ENCODE results near the gene TCL1B. TPM values are rescaled to one million over a fixed set of nuclear protein-coding genes. Genes with fewer than 3 reads are reported as not detected.
A peak's percentile ranks its signal among the peaks of the same experiment; 100 is the strongest.

Gene TCL1B
- total RNA-seq, 1 donor from 2014 or later, result not detected

DNA sequence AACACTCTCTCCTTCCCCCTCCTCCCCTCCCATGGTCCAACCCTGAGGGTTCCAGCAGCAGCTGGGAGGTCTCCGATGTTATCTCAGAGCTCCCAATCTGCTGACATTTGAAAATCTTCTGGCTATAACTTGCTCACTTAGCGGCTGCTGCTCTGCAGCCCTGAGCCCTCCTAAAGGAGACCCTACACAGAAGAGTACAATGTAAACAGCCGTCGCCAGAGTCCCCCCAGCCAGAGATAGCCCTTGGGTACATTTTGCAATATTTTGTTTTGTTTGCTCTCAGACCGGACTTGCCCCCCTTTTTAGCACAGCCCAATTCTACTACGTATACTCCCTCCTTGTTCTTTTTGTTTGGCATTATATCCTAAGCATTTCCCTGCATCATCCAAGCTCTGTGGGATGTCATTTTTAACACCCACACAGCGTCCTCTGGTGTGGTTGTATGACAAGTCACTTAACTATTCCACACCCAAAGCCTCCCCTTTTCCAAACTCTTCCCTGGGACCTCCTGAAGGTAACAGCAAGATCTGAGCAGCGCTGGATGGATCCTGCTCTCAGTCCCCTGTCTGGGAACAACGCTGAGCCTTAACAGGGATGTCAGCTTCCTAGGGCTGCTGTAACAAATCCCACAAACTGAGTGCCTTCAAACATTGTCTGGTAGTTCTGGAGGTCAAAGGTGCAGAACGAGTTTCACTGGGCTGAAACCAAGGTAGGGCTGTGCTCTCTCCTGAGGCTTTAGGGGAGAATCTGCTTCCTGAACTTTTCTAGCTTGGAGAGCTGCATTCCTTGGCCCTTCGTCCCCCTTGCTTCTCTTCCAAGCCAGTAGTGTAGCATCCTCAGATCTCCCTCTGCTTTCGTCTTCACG is 25.3 kb upstream of the TCL1B start:
- no peaks in the 10 kb centered on the region for H3K27me3 ChIP-seq (ENCODE audit: insufficient read depth, low read length)

DNA sequence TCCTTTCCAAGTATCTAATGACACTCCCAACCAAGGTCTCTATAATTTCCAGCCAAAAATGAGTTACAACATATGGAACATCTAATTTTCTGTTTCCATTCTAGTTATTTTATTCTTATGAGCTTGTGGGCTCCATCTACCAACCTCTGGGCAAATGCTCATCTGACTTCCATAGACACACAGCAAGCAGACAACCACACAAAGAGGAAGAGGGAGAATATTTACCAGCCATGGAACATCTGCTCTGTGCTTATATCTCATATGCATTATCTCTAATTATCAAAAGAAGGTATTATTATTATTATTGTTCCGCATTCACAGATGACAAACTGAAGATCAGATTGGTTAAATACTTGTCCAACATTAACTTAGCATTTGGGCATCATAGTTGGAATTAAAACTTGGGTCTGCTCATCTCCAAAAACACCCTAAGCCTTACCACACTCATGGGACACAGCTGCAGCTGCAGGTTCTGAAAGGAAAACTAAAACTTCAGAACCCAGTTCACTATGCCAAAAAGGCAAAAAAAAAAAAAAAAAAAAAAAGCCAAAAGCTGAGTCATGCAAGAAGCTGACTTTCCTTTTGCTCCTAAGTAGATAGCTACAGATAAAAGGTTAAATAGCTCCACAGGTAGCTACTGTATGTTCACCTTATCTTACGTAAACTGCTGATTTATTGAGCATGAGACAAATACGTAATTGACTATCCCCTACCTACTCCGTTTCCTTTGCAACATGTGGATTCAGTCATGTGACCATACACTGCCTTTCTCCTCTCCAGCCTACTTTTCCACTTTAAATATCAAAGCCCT is 23.6 kb upstream of the TCL1B start:
- no peak overlapping the region for H3K9ac ChIP-seq (ENCODE audit: low read length)
- no peaks in the 10 kb centered on the region for H3K79me2 ChIP-seq (ENCODE audit: insufficient read depth, low read length)
- peaks cover 12% of the 10 kb centered on the region for H3K4me1 Mint-ChIP-seq (ENCODE audit: low read depth, unreplicated experiment)
- H4K20me1 ChIP-seq (ENCODE audit: insufficient read depth, low read length), result no peaks in the 10 kb centered on the region
- no peaks in the 10 kb centered on the region for H3K36me3 ChIP-seq (ENCODE audit: insufficient read depth, low read length)
- no peaks in the 10 kb centered on the region for H3K9me3 Mint-ChIP-seq (ENCODE audit: unreplicated experiment)
- H2AFZ ChIP-seq (ENCODE audit: low read depth, low read length), result no peak overlapping the region
- H3K4me3 Mint-ChIP-seq (ENCODE audit: unreplicated experiment), result no peak overlapping the region
- no peaks in the 10 kb centered on the region for H3K36me3 Mint-ChIP-seq (ENCODE audit: low read depth, unreplicated experiment)
- no peak for DNase-seq (ENCODE audit: low read depth)
- no peak overlapping the region for H3K4me2 ChIP-seq (ENCODE audit: low read length)
- TF ChIP-seq, protein P1, sequence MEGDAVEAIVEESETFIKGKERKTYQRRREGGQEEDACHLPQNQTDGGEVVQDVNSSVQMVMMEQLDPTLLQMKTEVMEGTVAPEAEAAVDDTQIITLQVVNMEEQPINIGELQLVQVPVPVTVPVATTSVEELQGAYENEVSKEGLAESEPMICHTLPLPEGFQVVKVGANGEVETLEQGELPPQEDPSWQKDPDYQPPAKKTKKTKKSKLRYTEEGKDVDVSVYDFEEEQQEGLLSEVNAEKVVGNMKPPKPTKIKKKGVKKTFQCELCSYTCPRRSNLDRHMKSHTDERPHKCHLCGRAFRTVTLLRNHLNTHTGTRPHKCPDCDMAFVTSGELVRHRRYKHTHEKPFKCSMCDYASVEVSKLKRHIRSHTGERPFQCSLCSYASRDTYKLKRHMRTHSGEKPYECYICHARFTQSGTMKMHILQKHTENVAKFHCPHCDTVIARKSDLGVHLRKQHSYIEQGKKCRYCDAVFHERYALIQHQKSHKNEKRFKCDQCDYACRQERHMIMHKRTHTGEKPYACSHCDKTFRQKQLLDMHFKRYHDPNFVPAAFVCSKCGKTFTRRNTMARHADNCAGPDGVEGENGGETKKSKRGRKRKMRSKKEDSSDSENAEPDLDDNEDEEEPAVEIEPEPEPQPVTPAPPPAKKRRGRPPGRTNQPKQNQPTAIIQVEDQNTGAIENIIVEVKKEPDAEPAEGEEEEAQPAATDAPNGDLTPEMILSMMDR (IDR thresholded peaks at IDR 0.05; ENCODE audit: insufficient read depth, low read depth, low read length), result no peak
- no peak for TF ChIP-seq EZH2 (IDR thresholded peaks at IDR 0.05; ENCODE audit: insufficient read depth, low read length)
- no peak overlapping the region for H3K27ac ChIP-seq (ENCODE audit: low read depth, low read length)
- H3K27me3 Mint-ChIP-seq (ENCODE audit: low read depth, unreplicated experiment), result peaks cover 25% of the 10 kb centered on the region
- H3K4me3 ChIP-seq (ENCODE audit: insufficient read depth, low read depth, low read length), result no peak overlapping the region
- no peaks in the 10 kb centered on the region for H3K4me1 ChIP-seq (ENCODE audit: insufficient read depth, low read length)
- no peak overlapping the region for H3K27ac Mint-ChIP-seq (ENCODE audit: unreplicated experiment)
- FAIRE-seq, result no peak
- no peaks in the 10 kb centered on the region for H3K9me3 ChIP-seq (ENCODE audit: insufficient read depth, low read depth, low read length)
- H3K27me3 ChIP-seq (ENCODE audit: insufficient read depth, low read length), result no peaks in the 10 kb centered on the region

More for the DNA sequence above, 25.3 kb upstream of the TCL1B start:
- Histone ChIP-seq H4K20me1 (ENCODE audit: insufficient read depth, low read length) (no peaks in the 10 kb centered on the region), H3K9ac (ENCODE audit: low read length) (no peak overlapping the region), H3K4me1 (ENCODE audit: insufficient read depth, low read length) (no peaks in the 10 kb centered on the region), H3K36me3 (ENCODE audit: insufficient read depth, low read length) (no peaks in the 10 kb centered on the region), H3K27ac (ENCODE audit: low read depth, low read length) (no peak overlapping the region), H3K4me3 (ENCODE audit: insufficient read depth, low read depth, low read length) (no peak overlapping the region), H3K79me2 (ENCODE audit: insufficient read depth, low read length) (no peaks in the 10 kb centered on the region), H3K4me2 (ENCODE audit: low read length) (no peak overlapping the region), H2AFZ (ENCODE audit: low read depth, low read length) (no peak overlapping the region), H3K9me3 (ENCODE audit: insufficient read depth, low read depth, low read length) (no peaks in the 10 kb centered on the region)
- H3K4me1 Mint-ChIP-seq (ENCODE audit: low read depth, unreplicated experiment), result peaks cover 12% of the 10 kb centered on the region
- H3K36me3 Mint-ChIP-seq (ENCODE audit: low read depth, unreplicated experiment), result no peaks in the 10 kb centered on the region
- no peak for FAIRE-seq
- DNase-seq (ENCODE audit: low read depth), result no peak
- TF ChIP-seq, protein P1 (IDR thresholded peaks at IDR 0.05; ENCODE audit: insufficient read depth, low read depth, low read length), result no peak
- TF ChIP-seq EZH2 (IDR thresholded peaks at IDR 0.05; ENCODE audit: insufficient read depth, low read length), result no peak
- no peaks in the 10 kb centered on the region for H3K9me3 Mint-ChIP-seq (ENCODE audit: unreplicated experiment)
- H3K27ac Mint-ChIP-seq (ENCODE audit: unreplicated experiment), result peak overlapping the region; percentile 8
- no peak overlapping the region for H3K4me3 Mint-ChIP-seq (ENCODE audit: unreplicated experiment)
- H3K27me3 Mint-ChIP-seq (ENCODE audit: low read depth, unreplicated experiment), result peaks cover 28% of the 10 kb centered on the region

Measured in astrocyte (in vitro differentiated cells and primary cell).